WTC11 (cell line): ENCODE measurements around the gene SUSD4. TPM values are rescaled to one million over a fixed set of nuclear protein-coding genes. Genes with fewer than 3 reads are reported as not detected.

Source experiments
- ATAC-seq: fragments of 200-7000 bp; cut with Tn5 transposase; 2 replicates; pipeline ENCODE4 v1.10.0; 2021; ENCODE audit warnings: mild to moderate bottlenecking, moderate library complexity
- CTCF ChIA-PET: fragments of 300-600 bp; sonication (Branson Sonifier 250); formaldehyde crosslinking; loops from one replicate; lab custom pipeline; 2021; ENCODE audit warnings: antibody characterized with exemption; lab: Charles Lee
- POLR2A ChIA-PET: fragments of 350-600 bp; sonication (Branson Sonifier 250); formaldehyde crosslinking; loops from one replicate; lab custom pipeline; 2021; ENCODE audit warnings: antibody characterized with exemption; lab: Charles Lee
- DNase-seq: peaks from one replicate; pipeline ENCODE4 v3.0.0; 2021; ENCODE audit warnings: low spot score
- H3K27ac Mint-ChIP-seq: 2 replicates; pipeline ENCODE4 v1.8.0; 2021; ENCODE audit warnings: mixed read lengths
- H3K27me3 Mint-ChIP-seq: 2 replicates; pipeline ENCODE4 v1.8.0; 2021; ENCODE audit warnings: low read depth, mild to moderate bottlenecking, moderate library complexity, mixed read lengths
- H3K36me3 Mint-ChIP-seq: 2 replicates; pipeline ENCODE4 v1.8.0; 2021; ENCODE audit warnings: mixed read lengths
- H3K4me1 Mint-ChIP-seq: 2 replicates; pipeline ENCODE4 v1.8.0; 2022; ENCODE audit warnings: mixed read lengths
- H3K4me3 Mint-ChIP-seq: 2 replicates; pipeline ENCODE4 v1.8.0; 2021; ENCODE audit warnings: mild to moderate bottlenecking, moderate library complexity, mixed read lengths
- H3K9me3 Mint-ChIP-seq: 2 replicates; pipeline ENCODE4 v1.8.0; 2021; ENCODE audit warnings: mixed read lengths
- AR ChIP-seq: fragments of 250-450 bp; sonication (Bioruptor Pico); IDR thresholded peaks from 2 replicates; pipeline ENCODE4 v1.9.0; 2021; ENCODE audit warnings: mild to moderate bottlenecking
- ATF1 ChIP-seq: sonication (generic); formaldehyde crosslinking; IDR thresholded peaks from 2 replicates; pipeline ENCODE4 v1.8.1; 2023; ENCODE audit warnings: mild to moderate bottlenecking, moderate library complexity, missing genetic modification reagents
- ATF2 ChIP-seq: sonication (generic); formaldehyde crosslinking; IDR thresholded peaks from 2 replicates; pipeline ENCODE4 v1.8.1; 2022; ENCODE audit warnings: low read depth, missing genetic modification reagents, borderline replicate concordance
- ATF6 ChIP-seq: sonication (generic); formaldehyde crosslinking; IDR thresholded peaks from 2 replicates; pipeline ENCODE4 v1.8.1; 2023; ENCODE audit warnings: mild to moderate bottlenecking, missing genetic modification reagents
- CBFB ChIP-seq: sonication (generic); formaldehyde crosslinking; IDR thresholded peaks from 2 replicates; pipeline ENCODE4 v1.8.1; 2022; ENCODE audit warnings: mild to moderate bottlenecking, low read depth, missing genetic modification reagents
- E2F1 ChIP-seq: sonication (generic); formaldehyde crosslinking; IDR thresholded peaks from 2 replicates; pipeline ENCODE4 v1.8.0; 2022; ENCODE audit warnings: mild to moderate bottlenecking, missing genetic modification reagents
- E2F4 ChIP-seq: sonication (generic); formaldehyde crosslinking; IDR thresholded peaks from 2 replicates; pipeline ENCODE4 v1.8.1; 2022; ENCODE audit warnings: low read depth, mild to moderate bottlenecking, moderate library complexity, missing genetic modification reagents, borderline replicate concordance
- EMX1 ChIP-seq: fragments of 250-450 bp; sonication (Bioruptor Pico); IDR thresholded peaks from 2 replicates; pipeline ENCODE4 v1.8.0; 2021; ENCODE audit warnings: mild to moderate bottlenecking
- FOXK1 ChIP-seq: sonication (generic); formaldehyde crosslinking; IDR thresholded peaks from 2 replicates; pipeline ENCODE4 v1.8.0; 2022; ENCODE audit warnings: mild to moderate bottlenecking, moderate library complexity, missing genetic modification reagents
- GABPB1 ChIP-seq: sonication (generic); formaldehyde crosslinking; IDR thresholded peaks from 2 replicates; pipeline ENCODE4 v1.8.1; 2023; ENCODE audit warnings: mild to moderate bottlenecking, missing genetic modification reagents
- HMGXB4 ChIP-seq: sonication (generic); formaldehyde crosslinking; IDR thresholded peaks from 2 replicates; pipeline ENCODE4 v1.8.1; 2023; ENCODE audit warnings: mild to moderate bottlenecking, moderate library complexity, missing genetic modification reagents
- RORB ChIP-seq: fragments of 250-450 bp; sonication (Bioruptor Pico); IDR thresholded peaks from 2 replicates; pipeline ENCODE4 v1.9.0; 2021; ENCODE audit warnings: mild to moderate bottlenecking
- SOX15 ChIP-seq: fragments of 250-450 bp; sonication (Bioruptor Pico); IDR thresholded peaks from 2 replicates; pipeline ENCODE4 v1.9.0; 2021; ENCODE audit warnings: mild to moderate bottlenecking
- USF1 ChIP-seq: sonication (generic); formaldehyde crosslinking; IDR thresholded peaks from 2 replicates; pipeline ENCODE4 v1.8.0; 2022; ENCODE audit warnings: mild to moderate bottlenecking, missing genetic modification reagents
- ZNF425 ChIP-seq: fragments of 250-450 bp; sonication (Bioruptor Pico); conservative IDR thresholded peaks from 2 replicates; pipeline ENCODE4 v1.9.0; 2021; ENCODE audit warnings: mild to moderate bottlenecking
- total RNA-seq: library from RNA; stranded (reverse); gene quantifications from 3 replicates; pipeline ENCODE4 v1.2.3, GENCODE V29; 2021

SUSD4 gene
- total RNA-seq, 1 experiment from 2014 or later: 1.8 TPM

- no peak for TF ChIP-seq AR (CRISPR knock-in tag)
- TF ChIP-seq HMGXB4 (CRISPR knock-in tag): no peak
- TF ChIP-seq E2F4: no peak
- TF ChIP-seq SOX15 (CRISPR knock-in tag): no peak
- no peak for TF ChIP-seq ATF6 (CRISPR knock-in tag)
- TF ChIP-seq CBFB (CRISPR knock-in tag): no peak
- TF ChIP-seq GABPB1 (CRISPR knock-in tag): no peak
- TF ChIP-seq ZNF425 (CRISPR knock-in tag): no peak
- TF ChIP-seq USF1 (CRISPR knock-in tag): no peak
- TF ChIP-seq ATF2 (CRISPR knock-in tag): no peak
- TF ChIP-seq RORB: no peak
Observed at GRCh38 chr1:223216074-223216473, 147.9 kb downstream of the SUSD4 start (continued).

- H3K4me3 Mint-ChIP-seq: no peak overlapping the region
- ChIA-PET POLR2A (no interaction called here), CTCF (interaction anchor here (1.2 kb wide), 1 partner anchor 81 kb away, joined by 3 read pairs; no protein-coding TSS in a partner anchor)
- ATAC-seq (no peak), DNase-seq (no peak)
- no peak for TF ChIP-seq ATF1 (CRISPR knock-in tag)
- TF ChIP-seq FOXK1: no peak
- no peak for TF ChIP-seq ATF2 (CRISPR knock-in tag)
- TF ChIP-seq E2F1 (CRISPR knock-in tag): no peak
- TF ChIP-seq EMX1: no peak
- H3K27ac Mint-ChIP-seq: no peak overlapping the region
- no peaks in the 10 kb centered on the region for H3K4me1 Mint-ChIP-seq
- peaks cover 19% of the 10 kb centered on the region for H3K9me3 Mint-ChIP-seq
- H3K27me3 Mint-ChIP-seq: peaks cover 7% of the 10 kb centered on the region
- peaks cover 9% of the 10 kb centered on the region for H3K36me3 Mint-ChIP-seq
Observed at GRCh38 chr1:223215026-223215425, 148.9 kb downstream of the SUSD4 start.
